ENCODE measurements around the gene PRRT1.
A peak's percentile ranks its signal among the peaks of the same experiment; 100 is the strongest.

PRRT1 gene

GRCh38 chr6:32118782-32119628 is 32.7 kb downstream of the PRRT1 start:
- peak; percentile 94 for TF ChIP-seq CTCF (conservative IDR thresholded peaks at IDR 0.05; ENCODE audit: low read length)
- DNase-seq (ENCODE audit: low read depth): peak; percentile 87
- H3K4me3 ChIP-seq (ENCODE audit: low read length): no peak overlapping the region

GRCh38 chr6:32117461-32117860 is 34.3 kb downstream of the PRRT1 start:
- no peak for DNase-seq (ENCODE audit: low read depth)
- TF ChIP-seq CTCF (conservative IDR thresholded peaks at IDR 0.05; ENCODE audit: low read length): no peak
- no peak overlapping the region for H3K4me3 ChIP-seq (ENCODE audit: low read length)

DNA sequence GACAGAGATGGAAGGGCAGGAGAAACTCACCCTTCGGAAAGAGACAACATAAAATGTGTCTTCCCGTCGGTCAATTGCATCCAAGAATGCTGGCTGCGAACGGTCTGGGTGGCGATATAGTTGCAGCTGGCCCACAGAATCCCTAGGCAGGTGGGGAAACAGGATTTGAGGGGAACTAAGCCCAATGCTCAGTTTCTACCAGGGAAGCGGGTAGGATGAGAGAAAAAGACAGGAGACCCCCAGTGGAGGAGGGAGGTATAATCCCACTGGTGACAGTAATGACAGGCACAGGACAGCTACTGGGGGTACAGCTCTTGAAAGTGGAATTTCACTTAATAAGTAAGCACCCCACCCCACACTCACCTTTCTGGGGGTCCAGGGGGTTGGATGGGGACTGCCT is 35.1 kb downstream of the PRRT1 start:
- peak; percentile 56 for TF ChIP-seq CTCF (conservative IDR thresholded peaks at IDR 0.05; ENCODE audit: low read length)
- H3K4me3 ChIP-seq (ENCODE audit: low read length): no peak overlapping the region
- DNase-seq (ENCODE audit: low read depth): no peak

DNA sequence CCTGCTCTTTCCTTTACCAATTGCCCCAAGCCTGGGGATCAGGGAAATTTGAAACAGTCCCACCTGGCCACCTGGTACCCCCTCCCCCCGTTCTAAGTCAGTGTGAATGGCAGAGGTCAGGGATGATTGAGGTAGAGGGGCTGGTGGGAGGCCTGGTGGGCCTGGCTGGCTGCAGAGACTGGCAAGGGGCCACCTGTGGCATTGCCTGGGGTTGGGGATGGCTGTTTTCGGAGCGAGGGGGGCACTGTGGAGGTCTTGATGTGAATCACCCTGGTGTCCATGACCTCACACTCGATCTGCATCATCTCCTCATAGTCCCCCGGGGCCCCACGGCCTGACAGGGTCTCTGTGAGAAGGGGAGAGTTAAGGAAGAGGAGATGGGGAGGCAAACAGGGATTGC is 36.1 kb downstream of the PRRT1 start:
- DNase-seq (ENCODE audit: low read depth): no peak
- H3K4me3 ChIP-seq (ENCODE audit: low read length): no peak overlapping the region
- no peak for TF ChIP-seq CTCF (conservative IDR thresholded peaks at IDR 0.05; ENCODE audit: low read length)

GRCh38 chr6:32114796-32115195 is 36.9 kb downstream of the PRRT1 start:
- peak; percentile 87 for DNase-seq (ENCODE audit: low read depth)
- no peak overlapping the region for H3K4me3 ChIP-seq (ENCODE audit: low read length)
- TF ChIP-seq CTCF (conservative IDR thresholded peaks at IDR 0.05; ENCODE audit: low read length): no peak

DNA sequence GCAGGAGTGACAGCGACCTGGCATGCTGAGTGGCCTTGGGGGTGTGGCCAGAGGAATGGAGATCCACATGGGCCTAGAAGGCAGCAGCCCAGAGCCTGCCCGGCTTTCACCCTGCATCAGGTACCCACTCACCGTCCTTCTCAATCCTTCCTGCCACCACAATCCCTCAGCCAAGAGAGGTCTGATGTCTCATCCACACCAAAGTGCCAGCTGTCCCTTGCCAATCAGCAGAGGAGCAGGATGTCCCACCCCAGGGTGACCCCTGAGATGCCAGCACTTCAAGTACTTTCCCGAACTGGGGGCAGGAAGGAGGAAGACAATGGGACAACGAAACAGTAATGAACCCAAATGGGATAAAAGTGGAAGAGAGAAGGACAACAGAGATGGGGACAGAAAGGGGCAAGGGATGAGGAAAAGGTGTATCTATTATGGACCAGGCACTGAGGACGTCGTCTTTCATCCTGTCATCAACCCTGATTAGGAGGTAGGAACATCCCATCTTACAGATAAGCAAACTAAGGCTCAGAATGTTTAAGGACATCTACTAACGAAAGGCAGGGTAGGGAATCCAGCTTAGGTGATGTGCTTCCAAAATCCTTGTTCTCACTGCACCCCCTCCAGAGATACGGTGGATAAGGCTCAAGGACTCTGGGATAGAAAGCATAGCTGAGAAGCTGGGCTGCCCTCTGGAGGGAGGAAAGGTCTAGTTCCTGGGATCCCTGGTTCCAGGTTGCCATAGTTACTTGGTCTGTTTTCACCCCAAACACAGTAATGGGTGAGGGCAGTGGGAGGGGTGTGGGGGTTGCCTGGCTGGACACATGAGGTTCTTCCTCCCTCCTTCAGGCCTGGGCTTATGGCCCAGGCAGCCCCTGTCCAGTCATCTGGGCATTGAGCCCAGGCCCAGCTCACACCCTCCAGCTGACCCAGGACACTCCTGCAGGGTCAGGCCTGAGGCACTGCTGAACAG is 38.1 kb downstream of the PRRT1 start:
- H3K4me3 ChIP-seq (ENCODE audit: low read length): no peak overlapping the region
- peak; percentile 96 for DNase-seq (ENCODE audit: low read depth)
- peak; percentile 85 for TF ChIP-seq CTCF (conservative IDR thresholded peaks at IDR 0.05; ENCODE audit: low read length)

All from AG10803 (cell line).